ENCODE results near the gene NEK10. TPM values are rescaled to one million over a fixed set of nuclear protein-coding genes. Genes with fewer than 3 reads are reported as not detected.
A peak's percentile ranks its signal among the peaks of the same experiment; 100 is the strongest.

Gene NEK10
- total and polyA plus RNA-seq, 2 of the 13 experiments (the other 11 are each of a cell fraction or from before 2014, with no cell fraction given) = 2.8 to 14.2 TPM

- TF ChIP-seq ARHGAP35 (CRISPR knock-in tag; IDR thresholded peaks at IDR 0.05; ENCODE audit: borderline replicate concordance) (no peak), ZMAT5 (CRISPR knock-in tag; IDR thresholded peaks at IDR 0.05; ENCODE audit: borderline replicate concordance, low read depth) (no peak), THAP11 (CRISPR knock-in tag; IDR thresholded peaks at IDR 0.05) (peak; percentile 32; the same call in 1 of the 2 replicates), NCOA5 (CRISPR knock-in tag; IDR thresholded peaks at IDR 0.05) (no peak), BCL3 (CRISPR knock-in tag; IDR thresholded peaks at IDR 0.05) (no peak), ZBTB14 (CRISPR knock-in tag; IDR thresholded peaks at IDR 0.05) (no peak), THRA (CRISPR knock-in tag; IDR thresholded peaks at IDR 0.05; ENCODE audit: borderline replicate concordance) (0 out of 2 replicates have a peak, but pooled peaks have one; percentile 17), SRY (CRISPR knock-in tag; IDR thresholded peaks at IDR 0.05) (no peak), ZBTB20 (CRISPR knock-in tag; IDR thresholded peaks at IDR 0.05; ENCODE audit: borderline replicate concordance, low read depth) (no peak), GLI4 (CRISPR knock-in tag; IDR thresholded peaks at IDR 0.05; ENCODE audit: borderline replicate concordance) (no peak), HIC2 (CRISPR knock-in tag; IDR thresholded peaks at IDR 0.05; ENCODE audit: low read depth) (no peak), POGZ (CRISPR knock-in tag; IDR thresholded peaks at IDR 0.05) (0 out of 2 replicates have a peak, but pooled peaks have one; percentile 33), XRCC5 (optimal IDR thresholded peaks at IDR 0.05; ENCODE audit: low read length) (no peak), ZFP36L2 (CRISPR knock-in tag; IDR thresholded peaks at IDR 0.05) (no peak), TRIM22 (IDR thresholded peaks at IDR 0.05) (no peak), ZFP82 (CRISPR knock-in tag; IDR thresholded peaks at IDR 0.05; ENCODE audit: borderline replicate concordance) (no peak), SAP130 (CRISPR knock-in tag; IDR thresholded peaks at IDR 0.05; ENCODE audit: low read depth) (peak; percentile 42), KLF9 (CRISPR knock-in tag; IDR thresholded peaks at IDR 0.05; ENCODE audit: low read depth) (no peak), FOXA3 (CRISPR knock-in tag; IDR thresholded peaks at IDR 0.05) (0 out of 2 replicates have a peak, but pooled peaks have one; percentile 11), ZNF335 (CRISPR knock-in tag; IDR thresholded peaks at IDR 0.05) (no peak), ZZZ3 (CRISPR knock-in tag; IDR thresholded peaks at IDR 0.05; ENCODE audit: borderline replicate concordance) (no peak), SATB2 (CRISPR knock-in tag; IDR thresholded peaks at IDR 0.05) (no peak), ASH2L (IDR thresholded peaks at IDR 0.05; ENCODE audit: insufficient read length, low read depth, low read length) (no peak), MLLT10 (CRISPR knock-in tag; IDR thresholded peaks at IDR 0.05) (no peak)
Observed at GRCh38 chr3:27357665-27358258, 11.4 kb downstream of the NEK10 start (continued).

Data from HepG2 (cell line).